NCI-H2029 treated with DMSO at 0.1 percent for 48 hours (cell line): Measurements from ENCODE around the gene CCBE1.

ENCODE experiments used
- DNase-seq: peaks from one replicate; lab custom pipeline; 2025; lab: John Stamatoyannopoulos, UW

CCBE1 gene

DNA sequence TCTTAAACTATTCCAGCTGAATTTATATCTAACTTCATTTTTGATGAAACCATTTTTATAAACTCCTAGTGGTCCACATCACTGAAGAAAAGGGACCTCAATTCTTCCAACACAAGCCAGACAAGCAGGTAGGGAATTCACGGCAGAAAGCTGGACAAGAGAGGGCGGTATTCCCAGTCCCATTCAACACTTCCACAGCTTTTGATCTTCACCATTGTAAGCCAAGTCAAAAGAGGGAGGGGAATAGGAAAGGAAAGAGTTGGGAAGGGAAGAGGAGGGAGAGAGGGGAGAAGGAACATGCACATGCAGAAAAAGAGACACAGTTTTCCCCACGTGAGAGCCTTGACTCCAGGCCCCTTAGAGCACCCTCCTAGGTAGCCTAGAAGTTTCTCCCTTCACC lies 77.4 kb downstream of the CCBE1 start:
- DNase-seq = no peak

DNA sequence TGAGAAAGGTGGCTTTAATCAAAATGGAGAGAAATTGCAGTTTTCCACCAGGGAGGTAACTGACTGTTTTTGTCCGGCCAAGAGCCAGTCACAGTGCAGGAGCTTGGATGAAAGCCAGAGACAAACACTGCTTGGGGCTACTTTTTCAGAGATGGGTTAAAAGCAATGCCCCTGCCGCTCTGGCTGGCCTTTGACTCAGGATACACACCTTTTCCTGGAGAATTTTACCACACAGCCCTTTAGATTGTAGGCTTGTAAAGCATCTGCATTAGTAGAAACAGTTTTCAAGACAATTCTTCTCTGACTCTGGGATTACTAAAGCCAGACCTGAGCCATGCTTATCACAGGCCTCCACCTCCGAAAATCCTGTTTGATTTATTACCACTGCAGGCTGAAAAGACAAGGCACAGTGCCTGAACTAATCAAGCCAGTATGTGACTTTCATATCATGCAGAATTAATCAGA lies 79.7 kb downstream of the CCBE1 start:
- no peak for DNase-seq

DNA sequence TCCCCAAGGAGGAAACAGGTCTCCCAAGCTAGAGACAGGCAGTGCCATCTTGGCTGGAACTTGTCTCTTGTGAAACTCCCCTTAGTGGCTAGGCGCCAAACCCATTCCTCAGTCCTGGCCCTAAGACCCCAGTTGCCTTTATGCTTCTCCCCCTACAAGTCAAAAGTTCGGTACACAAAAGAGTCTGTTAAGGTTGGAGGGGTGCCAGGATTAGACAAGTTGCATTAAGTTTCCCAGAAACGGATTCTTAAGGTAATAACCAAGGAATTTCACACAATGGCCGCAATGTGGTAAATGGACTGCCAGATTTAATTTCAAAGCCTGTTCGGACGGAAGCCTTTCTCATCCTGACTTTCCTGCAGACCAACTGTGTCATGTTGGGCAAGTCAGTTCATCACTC lies 80.7 kb downstream of the CCBE1 start:
- no peak for DNase-seq

DNA sequence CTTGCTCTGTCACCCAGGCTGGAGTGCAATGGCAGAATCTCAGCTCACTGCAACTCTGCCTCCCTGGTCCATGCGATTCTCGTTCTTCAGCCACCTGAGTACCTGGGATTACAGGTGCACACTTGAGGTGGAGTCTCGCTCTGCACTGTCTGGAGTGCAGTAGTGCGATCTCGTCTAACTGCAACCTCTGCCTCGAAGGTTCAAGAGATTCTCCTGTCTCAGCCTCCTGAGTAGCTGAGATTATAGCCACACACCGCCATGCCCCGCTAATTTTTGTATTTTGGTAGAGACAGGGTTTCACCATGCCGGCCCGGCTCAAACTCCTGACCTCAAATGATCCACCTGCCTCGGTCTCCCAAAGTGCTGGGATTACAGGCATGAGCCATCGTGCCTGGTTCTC lies 83.3 kb downstream of the CCBE1 start:
- no peak for DNase-seq

DNA sequence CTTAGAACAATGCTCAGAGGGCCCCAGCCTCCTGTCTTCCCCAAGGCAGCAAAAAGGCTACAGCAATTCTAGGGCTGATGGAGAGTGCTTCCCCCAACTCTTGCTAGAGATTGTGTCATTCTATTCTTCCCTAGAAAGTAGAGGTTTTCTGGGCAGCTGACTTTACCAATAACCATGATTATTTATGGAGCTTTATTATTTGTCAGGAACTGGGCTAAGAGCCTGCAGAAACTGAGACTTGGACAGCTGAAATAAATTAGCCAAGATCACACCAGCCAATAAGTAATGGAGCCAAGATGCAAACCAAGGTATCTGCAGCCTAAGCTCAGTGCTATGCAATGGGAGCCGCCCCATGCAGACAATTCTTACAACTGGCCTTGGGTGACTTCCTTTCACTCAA lies 84.8 kb downstream of the CCBE1 start:
- no peak for DNase-seq

DNA sequence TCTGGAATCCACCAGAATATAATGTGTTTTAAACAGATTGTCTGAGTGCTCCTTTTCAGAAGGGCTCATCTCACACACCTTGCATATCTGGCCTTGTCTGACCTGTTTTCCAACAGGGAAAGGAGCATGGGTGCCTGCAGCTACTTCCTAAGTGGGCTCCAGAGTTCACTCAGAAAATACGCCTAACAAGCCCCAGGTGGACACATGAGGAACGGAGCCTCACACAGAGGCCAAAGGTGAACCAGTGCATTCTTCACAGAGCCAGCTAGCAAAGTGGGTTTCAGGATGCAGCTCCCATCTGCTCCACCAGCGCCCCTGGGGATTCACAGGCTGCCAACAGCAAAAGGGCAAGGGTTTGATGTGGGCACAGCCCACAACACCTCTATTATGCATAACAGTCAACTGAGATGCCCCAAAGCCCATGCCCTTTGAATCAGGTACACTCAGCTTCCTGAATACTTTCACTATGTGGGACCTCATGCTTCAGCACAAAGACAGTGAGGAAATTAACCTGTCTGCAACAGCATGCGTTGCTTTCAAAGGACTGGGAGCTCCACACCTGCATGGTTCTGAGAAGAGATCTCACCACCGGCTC lies 86.6 kb downstream of the CCBE1 start:
- DNase-seq = no peak

DNA sequence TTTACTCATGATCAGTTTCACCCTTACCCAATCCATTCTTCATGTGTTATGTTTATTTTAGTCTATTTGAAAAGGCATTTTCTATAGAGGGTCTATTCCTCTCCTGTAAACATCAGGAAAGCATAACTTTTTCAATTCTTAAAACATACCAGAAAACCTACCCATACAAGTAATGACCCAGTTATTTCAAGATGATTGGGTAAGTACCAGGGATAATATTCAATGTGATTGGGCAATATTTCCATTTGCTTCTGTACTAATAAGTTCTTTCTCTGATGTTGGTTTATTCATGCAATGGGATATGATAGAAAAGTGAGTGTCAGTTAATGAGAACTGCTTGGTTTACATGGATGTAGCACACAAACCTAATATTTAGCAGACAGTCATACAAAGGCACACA lies 87.6 kb downstream of the CCBE1 start:
- no peak for DNase-seq

DNA sequence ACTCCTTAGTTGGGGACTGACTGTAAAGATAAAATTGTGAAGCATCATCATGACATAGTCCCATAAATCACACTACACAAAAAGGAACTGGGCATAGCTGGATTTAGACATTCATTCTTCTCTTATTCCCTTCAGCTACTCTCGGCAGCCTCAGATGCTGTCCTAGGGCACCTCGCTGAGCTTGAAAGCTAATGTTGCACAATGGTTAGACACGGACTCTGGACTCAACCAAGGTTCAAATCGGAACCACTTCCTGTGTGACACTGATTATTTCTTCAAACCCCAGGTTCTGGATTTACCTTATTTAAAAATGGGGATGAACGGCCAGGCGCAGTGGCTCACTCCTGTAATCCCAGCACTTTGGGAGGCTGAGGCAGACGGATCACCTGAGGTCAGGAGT lies 89.8 kb downstream of the CCBE1 start:
- no peak for DNase-seq

DNA sequence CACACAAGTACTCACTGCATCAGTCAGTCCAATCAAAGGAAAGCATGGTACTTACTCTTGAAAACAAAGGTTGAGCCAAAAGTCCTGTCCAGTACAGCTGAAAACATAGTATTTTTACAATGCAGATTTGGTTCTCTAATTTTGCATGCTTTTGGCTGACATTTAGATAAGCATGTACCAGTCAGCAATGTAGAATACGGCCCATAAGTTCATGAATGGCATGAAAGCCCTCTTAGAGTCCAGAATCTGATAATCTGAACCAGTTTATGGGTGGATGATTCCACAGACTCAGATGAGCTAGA lies 90.2 kb downstream of the CCBE1 start:
- no peak for DNase-seq

DNA sequence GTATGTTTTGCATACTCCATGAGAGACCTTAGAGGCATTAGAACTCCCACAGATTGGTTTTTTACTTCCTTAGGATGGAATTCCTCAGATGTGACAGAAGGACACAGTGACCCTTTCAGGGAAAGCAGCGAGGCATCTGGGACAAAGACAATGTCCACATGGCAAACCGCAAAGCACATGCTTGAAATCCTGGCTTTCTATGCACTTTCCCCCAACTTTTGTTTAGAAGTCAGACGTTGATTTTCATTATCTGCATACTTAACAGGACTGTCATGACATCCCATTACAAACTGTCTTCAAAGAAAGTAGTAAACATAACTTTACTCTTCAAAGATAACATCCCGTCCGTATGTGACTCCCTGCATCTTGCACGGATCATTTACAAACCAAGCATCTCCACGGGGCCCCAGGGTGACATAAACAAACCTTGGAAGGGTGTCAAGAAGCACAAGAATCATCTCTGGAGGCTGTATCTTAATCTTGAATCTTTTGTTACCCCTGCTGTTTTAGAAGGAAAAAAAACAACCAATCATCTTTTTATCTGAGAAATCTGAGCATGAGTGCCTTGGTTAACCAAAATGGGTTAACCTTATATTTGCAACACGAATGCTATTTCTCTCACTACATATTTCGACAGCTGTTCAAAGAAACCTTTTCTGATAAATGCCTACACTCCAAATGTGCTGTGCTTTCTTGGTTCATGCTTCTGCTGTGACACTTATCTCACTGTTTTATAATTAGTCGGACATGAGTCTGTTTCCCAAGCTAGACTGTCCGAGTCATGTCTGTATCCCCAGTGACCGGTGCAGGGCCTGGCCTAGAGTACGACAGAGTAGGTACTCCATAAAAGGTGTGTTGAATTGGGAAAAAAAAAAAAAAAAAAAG lies 90.8 kb downstream of the CCBE1 start:
- no peak for DNase-seq

DNA sequence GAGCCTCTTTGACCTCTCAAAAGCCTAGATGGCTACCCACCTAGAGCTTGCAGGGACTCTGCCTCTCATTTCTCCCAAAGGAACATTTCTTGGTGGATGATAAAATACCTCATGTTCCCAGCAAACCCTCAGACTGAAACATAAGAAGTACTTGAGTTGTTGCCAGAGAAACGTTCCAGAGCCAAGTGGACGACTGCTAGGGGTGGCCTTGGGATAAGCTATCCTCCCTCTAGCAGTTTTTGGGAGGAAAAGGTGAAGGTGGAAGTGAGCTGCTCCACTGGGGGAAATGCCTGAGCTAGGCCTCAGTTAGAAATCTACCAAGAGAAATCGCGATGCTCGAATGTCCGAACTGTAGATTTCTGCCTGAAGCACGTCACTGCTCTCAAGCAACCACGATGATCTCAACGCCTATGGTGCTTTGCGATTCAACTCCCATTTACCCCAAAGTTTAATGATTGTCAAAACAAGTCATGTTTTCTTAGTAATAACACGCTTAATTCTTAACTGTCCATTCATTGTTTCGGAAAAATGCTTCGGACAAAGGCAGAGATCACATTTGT lies 91.5 kb downstream of the CCBE1 start:
- DNase-seq = no peak

DNA sequence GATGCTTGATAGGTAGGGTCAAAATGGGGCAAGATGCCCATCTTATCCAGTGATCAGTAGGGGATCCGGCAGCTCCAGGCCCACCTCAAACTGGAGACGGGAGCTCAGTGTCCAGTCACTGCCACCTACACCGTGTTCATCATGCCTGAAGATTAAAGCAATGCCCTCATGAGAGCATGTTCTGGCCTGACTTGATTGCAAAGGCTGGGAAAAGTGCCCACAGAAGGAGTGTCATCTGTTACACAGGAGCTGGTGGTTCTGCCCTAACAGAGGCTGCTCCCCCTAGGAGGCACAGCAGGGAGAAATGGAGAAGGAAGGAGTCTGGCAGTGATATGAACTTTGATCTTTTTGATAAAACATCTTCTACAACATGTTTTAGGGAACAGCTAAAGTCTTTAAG lies 92.3 kb downstream of the CCBE1 start:
- DNase-seq = no peak

DNA sequence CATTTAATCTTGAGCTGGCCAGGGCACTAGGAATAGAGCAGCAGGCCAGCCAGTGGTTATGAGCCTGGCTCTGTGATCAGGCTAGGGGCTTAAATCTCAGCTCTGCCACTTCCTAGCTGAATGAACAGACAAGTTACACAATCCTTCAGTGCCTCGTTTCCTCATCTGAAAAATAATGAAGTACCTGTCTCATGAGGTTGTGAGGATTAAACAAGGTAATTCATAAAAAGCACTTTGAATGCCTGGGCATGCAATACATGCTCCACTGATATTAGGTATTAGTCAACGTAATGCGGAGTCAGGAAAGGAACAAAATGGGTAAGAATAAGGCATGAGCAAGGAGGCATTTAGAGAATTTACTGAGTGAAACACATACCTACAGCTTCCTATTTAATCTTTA lies 100.2 kb downstream of the CCBE1 start:
- DNase-seq = no peak

DNA sequence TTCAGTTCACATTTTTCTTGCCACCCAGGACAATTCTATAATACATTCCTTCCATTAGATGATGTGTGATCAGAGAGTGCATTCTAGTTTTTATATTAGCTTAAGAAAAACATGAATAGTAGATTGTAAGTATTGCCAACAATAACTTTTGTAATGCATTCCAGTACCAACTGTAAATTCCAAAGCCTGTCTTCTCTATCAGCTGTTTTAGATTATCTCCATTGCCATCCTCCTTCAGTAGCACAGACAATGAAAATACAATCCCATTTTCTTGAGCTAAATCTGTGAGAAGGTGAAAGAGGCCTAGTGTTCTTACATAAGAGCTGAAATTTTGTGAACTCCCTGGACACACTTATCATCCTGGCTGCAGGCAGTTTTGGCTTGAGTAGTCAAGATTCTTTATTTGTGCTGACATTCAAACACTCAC lies 103.9 kb downstream of the CCBE1 start:
- DNase-seq = no peak

DNA sequence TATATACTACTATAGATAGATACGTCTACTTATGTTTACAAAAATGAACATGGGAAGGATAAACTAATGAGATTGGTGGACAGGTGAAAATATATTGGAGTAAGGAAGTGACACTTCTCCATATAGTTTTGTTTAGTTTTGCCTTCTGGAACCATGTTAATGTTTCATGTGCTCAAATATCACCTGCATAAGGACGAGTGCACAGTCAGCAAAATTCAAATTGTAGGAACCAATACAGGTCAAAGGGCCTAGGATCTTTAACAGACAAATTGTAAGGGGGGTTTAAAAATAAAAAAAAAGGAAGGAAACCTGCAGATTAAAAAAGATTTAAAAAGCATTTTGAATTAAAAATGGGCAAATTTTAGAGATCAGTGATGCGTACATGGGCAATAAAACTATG lies 104.6 kb downstream of the CCBE1 start:
- DNase-seq = no peak

DNA sequence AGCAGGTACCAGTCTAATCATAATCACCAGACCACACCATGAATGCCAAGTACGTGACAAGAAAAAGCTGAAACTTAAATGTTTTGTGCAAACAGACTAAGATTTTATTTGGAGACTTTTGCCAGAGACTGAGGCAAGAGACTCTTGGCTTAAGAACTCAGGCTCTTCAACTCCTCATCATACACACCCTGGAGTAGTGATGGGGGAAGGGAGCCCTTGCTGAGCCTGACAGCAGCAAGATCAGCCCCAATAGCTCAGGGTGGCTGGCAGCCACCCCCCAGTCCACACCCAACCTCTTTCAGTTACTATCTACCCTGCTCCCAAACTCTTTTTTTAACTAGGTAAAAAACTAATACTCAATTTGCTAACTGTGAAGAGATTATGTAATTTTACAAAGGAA lies 114.8 kb downstream of the CCBE1 start:
- no peak for DNase-seq

DNA sequence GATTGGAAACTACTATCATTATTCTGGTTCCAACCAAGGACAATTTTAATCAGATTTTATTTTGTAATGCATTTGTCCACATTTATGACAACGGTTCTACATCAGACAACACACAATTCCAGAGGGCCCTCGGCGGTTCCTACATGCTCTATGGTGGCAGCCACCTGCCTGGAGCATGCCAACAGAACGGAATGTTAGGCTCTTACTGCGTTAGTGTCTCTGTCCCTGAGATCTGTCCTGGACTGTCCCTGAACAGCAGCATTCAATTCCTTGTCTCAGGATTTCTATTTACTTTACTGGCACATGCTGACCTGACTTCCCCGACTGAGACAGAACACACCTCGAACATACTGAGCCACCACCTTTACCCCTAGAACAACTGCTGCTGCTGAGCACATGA lies 117.7 kb downstream of the CCBE1 start:
- no peak for DNase-seq

DNA sequence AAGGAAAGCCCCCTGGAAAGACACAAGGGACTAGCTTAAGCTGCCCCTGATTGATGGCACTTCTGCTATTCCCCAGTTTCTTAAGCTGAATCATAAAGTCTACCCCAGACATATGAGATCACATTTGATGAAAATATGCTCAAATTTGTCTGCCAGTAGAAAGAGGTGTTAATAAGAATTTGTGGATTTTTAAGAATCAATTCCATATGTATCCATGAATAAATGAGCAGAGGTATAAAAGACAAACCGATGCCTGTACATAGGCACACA lies 119.9 kb downstream of the CCBE1 start:
- DNase-seq = no peak

DNA sequence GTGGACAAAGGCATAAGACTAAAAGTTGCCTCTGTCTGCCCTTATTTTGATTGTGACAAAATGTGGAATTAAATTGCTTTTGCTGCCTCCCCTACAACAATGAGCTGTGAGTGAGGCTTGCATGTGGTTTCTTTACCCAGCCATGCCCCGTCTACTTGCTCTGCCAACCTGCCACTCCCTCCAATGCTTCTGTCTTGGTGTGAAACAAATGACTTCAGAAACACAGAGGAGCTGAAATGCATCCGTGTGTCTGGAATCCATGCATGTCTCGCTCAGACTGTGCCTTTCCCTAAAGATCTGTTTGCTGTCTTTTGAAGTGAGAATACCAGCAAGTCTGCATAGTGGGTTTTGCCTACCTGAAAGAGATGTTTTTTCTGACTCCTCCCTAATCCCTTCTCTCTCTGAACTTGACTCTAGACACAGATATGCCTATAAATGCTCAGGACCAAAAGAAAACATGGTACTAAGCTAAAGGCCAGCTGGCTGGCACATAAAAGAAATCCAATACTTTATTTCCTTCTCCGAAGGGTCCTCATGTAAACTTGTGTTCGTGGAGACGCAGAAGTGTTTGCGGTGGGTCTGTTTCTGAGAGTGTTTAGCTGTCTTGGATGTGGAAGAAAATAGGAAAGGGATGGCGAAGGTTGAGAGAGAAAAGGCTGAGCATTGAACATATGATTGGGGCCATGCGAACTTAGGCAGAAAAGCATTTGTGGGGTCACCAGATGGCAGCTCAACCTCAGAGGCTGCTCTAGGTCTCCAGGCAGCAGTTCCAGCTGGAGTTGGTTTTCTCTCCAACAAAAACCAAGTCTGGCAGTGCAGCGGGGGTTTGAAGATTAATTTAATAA lies 120.5 kb downstream of the CCBE1 start:
- DNase-seq = no peak

DNA sequence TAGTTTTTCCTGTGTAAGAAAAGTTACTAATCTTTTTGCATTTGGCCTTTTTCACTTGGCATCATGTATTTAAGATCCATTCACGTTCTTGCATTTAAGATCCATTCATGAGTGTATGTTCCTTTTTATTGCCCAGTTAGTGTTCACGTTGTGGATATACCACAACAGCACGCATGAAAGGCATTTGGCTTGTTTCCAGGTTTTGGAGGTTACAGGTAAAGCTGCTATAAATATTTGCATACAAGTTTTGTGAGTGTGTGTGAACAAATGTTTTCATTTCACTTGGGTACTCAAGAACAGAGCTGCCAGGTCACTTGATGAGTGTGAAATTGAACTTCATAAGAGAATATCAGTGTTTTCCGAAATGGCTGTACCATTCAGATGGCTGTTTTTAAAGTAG lies 121.2 kb downstream of the CCBE1 start:
- peak; percentile 24 for DNase-seq

DNA sequence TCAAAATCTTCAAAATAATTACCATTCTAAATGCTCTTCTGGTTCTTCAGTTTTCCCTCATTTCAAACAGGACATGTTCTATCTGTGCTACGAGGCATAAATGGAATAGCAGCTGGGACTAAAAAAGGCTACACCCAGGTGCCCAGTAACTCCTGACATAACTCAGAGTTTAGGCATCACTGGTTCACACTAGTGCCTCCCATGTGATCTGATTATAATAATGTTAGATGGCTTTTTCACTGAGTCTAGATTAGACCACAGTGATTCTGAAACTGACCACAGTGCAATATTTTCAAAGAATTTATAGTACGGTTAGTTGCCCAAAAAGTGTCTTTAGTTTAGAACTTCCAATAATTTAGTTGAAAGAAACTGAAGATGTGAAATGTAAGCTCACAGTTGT lies 123.3 kb downstream of the CCBE1 start:
- DNase-seq = no peak

DNA sequence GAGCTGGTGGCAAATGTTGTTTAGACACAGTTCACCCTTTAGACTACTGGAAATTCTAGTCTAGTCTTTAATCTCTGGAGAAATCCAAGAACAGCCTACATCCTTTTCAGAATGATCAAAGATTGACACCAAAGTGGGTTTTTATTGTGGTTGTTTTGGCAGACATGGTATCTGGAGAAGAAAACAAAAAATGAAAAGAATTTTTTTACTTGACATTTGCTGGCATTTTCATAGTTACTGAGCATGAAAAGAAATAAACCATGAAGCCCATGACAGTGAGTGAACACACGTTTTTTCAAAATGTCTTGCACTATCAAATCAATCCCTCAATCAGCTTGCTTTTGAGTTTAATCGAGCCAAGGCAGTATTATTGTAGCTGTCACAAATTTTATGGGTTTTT lies 125.3 kb downstream of the CCBE1 start:
- DNase-seq = no peak

DNA sequence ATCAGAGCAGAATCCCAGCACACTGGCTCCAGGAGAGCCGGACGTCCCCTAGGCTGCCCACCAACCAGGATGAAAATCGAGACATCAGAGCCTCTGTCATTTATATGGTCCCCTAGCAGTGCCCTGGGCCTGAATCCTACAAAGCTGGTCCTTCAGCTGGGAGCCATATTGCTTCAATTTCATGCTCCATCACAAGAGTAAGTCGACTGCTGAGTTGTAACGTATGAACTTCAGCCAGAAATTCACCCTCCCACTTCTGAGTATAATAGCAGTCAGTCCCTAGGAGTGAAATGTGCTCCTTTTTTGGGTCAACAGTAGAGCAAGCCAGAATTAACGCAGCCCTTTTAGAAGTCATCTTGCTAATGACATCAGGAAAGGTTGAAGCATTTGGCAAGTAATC lies 126.4 kb downstream of the CCBE1 start:
- DNase-seq = no peak
